Bone marrow (tissue), 2 donors: Measurements from ENCODE around the gene ZFP57.
"Not testable (repeated sequence)": the region's sequence is repeated elsewhere in the genome, so short reads cannot be mapped to it uniquely, and the experiment has no call there.

Source experiments
- DNase-seq, 2 donors: peaks; one replicate each; lab custom pipeline; 2025; lab: John Stamatoyannopoulos, UW

ZFP57 gene

DNA sequence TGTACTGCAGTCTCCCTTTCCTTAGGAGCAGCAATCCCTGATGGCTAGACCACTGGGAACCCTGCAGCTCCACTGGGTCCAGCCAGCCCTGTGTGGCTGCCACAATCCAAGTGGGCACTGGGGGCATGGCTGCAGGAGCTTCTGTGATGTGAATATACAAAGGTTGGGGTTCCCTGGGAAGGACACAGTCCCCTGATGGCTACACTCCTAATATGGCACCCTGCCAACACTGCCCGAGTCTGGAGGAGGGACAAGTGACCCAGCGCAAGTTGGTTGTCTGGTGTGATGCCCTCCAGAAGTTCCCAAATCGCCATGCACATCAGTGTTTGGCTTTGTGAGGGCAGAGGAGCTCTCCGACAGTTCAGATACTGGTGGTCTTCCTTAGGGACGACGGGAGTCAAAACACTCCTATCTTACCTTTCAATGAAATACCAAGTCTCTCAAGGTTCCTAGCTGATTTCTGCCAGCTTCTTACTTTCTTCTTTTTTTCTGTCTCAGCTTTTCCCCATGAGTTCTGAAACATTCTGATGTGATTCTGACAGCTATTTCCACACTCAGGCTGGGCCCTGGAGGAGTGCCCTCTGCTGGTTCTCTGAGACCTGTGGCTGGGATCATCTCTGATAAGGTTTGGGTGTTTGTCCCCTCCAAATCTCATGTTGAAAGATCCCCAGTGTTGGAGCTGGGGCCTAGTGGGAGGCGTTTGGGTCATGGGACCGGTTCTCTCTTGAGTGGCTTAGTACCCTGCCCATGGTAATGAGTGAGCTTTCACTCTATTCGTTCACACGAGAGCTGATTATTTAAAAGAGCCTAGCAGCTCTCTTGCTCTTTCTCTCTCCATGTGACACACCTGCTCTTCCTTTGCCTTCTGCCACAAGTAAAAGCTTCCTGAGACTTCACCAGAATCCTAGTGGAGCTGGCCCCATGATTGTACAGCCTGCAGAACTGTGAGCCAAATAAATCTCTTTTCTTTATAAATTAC, 15.5 kb upstream of the ZFP57 start:
- DNase-seq, result no peak

- DNase-seq, result no peak
Observed at GRCh38 chr6:29694637-29695036, 13.7 kb upstream of the ZFP57 start.

GRCh38 chr6:29685718-29686326, 4.9 kb upstream of the ZFP57 start:
- DNase-seq, result no peak

DNA sequence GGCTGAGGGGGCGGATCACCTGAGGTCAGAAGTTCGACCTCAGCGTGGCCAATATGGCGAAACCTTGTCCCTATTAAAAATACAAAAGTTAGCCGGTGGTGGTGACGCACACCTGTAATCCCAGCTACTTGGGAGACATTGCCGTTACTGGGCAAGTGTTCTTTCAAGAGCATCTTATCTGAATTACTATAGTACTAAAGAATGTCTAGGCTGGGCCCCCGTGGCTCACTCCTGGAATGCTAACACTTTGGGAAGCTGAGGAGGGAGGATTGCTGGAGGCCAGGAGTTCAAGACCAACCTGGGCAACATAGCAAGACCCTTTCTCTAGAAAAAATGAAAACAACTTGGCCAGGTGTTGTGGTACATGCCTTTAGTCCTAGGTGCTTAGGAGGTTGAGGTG, 859 bp upstream of the ZFP57 start:
- no peak for DNase-seq

- no peak for DNase-seq
Observed at GRCh38 chr6:29680416-29680815, 536 bp downstream of the ZFP57 start.

- DNase-seq, result no peak
Observed at GRCh38 chr6:29679962-29680361, 990 bp downstream of the ZFP57 start.

DNA sequence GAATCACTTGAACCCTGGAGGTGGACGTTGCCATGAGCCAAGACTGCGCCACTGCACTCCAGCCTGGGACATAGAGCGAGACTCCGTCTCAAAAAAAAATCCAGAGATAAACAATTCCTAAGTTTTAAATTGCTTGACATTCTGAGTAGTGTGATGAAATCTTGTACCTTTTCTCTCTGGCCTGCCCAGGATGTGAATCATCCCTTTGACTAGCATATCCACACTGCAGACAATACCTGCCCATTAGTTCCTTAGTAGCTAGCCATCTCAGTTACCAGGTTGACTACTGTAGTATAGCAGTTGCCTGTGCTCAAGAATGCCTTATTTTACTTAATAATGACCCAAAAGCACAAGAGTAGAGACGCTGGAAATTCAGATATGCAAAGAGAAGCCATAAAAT, 2.8 kb downstream of the ZFP57 start:
- DNase-seq, result no peak

DNA sequence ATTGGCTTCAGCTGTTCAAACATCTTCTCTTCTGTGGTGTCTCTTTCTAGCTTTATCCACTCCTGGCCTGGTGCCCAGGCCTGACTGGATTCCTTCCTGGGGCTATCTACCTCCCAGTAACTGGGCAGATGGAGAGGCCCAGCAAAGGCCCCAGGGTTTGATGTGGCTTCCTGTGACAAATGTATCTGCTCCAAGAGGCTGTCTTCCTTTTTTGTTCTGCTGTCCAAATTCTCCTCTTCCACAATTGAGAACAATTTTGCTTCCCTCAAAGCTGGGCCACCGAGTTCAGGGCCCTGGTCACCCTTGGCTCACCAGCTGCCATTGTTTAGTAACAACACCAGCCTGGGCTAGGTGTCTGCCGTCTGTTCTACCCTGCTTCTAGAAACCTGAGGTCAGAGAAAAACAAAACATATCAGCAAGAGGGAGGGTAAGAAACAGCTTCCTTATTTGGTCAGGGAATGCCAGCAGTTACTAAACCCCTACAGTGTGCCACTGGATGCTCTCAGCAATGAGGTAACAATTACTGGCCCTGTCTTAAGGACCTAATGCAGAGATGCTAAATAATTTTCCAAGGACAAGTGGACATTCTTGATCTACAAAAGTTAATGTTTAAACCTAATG, 3.9 kb downstream of the ZFP57 start:
- DNase-seq, result no peak

GRCh38 chr6:29675561-29675960, 5.4 kb downstream of the ZFP57 start:
- no peak for DNase-seq

DNA sequence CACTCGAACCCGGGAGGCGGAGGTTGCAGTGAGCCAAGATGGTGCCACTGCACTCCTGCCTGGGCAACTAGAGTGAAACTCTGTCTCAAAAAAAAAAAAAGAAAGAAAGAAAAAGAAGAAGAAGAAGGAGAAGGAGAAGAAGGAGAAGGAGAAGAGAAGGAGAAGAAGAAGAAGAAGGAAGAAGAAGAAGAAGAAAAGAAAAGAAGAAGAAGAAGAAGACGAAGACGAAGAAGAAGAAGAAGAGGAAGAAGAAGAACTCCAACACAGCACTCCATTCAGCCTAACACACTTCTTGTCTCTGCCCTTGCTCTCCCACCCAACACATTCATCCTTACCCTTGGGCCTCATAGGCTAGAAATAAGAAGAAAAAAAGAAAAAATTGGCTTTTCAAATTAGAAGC, 6.9 kb downstream of the ZFP57 start:
- no peak for DNase-seq

GRCh38 chr6:29673161-29673560, 7.8 kb downstream of the ZFP57 start:
- DNase-seq, result no peak

GRCh38 chr6:29672116-29672515, 8.8 kb downstream of the ZFP57 start:
- not testable (repeated sequence) for DNase-seq

DNA sequence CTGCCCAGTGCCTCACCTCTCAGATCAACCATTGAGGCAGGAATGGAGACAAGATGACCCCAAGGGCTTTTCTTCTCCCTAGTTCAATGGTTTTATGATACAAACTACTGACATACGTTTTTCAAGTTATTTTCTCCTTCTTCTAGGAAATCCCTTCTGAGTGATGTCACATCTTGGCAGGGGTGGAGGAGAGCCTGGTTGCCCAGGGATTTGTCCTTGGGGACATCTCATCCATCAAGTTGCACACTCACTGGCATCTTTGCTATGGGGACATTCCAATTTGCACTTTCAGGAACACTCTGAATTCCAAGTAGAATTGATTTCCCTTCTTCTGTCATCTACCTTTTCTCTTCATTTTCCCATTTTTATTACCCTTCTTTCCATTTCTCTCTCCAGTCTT, 9.9 kb downstream of the ZFP57 start:
- DNase-seq, result no peak

DNA sequence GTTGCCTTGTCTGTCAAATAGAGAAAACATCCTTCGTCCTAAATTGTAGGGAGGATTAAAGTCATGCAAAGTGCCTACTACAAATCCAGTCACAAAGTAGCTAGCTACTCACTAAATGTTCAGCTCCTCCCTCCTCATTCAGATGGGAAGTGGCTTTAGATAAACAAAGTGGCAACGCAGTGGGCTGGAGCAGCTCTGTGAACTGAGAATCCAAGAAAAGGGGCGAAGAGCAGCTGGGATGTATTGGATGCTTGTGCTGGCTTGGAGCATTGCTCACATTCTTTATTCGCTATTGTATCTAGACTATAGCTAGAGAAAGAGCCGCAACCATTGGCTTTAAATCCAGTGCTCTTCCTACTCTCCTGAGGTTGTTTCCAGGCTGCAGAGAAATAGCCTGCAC, 13.8 kb downstream of the ZFP57 start:
- DNase-seq, result no peak

DNA sequence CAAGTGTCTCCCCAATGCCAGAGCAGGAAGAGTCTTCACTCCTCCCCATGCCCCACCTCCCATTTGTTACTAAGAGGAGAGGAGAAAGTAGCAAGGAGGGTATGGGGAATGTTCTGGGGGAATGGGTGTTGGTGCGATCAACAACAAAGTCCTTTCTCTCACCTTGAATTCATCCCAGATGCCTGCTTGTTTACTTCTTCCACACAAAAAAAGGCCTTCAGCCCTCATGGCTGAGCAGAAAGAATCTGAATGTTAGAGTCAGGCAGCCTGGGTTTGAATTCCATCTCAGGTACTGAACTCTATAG, 14.2 kb downstream of the ZFP57 start:
- DNase-seq, result no peak

DNA sequence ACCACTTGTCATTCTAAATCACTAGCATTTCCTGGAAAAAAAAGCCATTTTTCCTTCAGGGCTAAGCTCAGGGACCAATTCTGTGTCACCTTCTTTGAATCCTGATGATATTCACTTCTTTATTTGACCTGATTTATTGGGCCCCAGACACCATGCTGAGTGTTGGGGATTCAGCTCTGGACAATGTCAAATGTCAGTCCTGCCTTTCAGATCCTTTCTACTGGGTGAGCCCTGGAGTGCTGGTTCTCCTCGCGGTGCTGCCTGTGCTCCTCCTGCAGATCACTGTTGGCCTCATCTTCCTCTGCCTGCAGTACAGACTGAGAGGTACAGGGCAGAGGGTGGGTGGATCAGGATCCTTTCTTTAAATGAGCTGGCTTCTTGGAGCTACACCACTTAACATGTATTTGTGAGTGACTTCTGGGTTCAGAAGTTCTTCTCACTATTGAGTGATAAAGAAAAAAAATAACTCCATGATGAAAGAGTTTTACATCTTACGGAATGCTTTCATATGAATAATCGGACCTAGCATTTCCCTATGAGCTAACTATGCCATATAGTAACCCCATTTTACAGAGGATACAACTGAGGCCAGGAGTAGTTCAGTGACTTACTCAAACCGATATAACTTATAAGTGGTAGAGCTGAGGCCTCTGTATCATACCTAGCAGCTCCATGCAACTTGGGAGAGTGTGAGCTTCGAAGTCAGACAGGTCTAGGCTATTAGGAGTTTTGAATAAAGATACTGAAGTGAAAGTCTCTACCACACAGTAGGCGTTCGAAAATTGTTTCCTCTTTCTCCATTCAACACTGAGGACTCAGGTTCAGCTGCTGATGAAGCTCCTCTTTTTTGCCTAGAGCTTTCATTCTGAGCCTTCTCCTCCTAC, 14.8 kb downstream of the ZFP57 start:
- no peak for DNase-seq

GRCh38 chr6:29663300-29664042, 17.5 kb downstream of the ZFP57 start:
- no peak for DNase-seq

DNA sequence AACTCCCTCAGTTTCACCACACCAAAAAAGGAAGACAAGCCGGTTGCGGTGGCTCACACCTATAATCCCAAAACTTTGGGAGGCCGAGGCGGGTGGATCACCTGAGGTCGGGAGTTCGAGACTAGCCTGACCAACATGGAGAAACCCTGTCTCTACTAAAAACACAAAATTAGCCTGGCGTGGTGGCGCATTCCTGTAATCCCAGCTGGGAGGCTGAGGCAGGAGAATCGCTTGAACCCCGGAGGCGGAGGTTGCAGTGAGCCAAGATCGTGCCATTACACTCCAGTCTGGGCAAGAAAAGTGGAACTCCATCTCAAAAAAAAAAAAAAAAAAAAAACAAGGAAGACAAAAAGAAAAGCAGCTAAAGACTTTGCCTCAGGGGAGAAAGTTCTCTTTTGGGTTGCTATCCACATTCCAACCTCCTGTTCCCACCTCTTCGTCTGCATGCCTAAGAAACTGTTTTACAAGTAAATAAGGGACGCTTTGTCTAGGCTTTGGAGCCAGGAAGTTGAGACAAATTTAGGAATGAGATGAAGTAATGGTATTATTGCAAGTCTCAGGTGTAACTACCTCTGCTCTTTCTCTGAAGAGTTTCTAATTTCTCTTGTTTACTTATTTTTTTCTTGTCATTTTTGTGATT, 19.3 kb downstream of the ZFP57 start:
- not testable (repeated sequence) for DNase-seq

DNA sequence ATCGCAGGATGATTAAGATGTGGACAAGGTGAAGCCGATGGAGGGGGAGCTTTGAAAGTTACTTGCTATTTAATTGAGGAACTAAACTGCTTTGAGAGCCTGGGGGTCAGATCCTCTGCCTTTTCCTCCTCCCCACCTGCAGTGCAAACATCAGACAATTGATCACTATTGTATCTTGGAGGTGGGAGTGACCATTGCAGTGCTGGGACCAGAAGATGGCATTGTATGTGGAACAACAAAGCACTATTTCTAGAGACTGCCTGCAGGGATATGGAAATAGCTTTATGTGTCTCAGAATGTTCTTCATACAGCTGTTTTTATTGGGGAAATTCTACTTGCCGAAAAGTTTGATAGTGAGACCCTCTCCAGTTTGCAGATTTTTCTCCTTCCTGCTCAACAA, 19.9 kb downstream of the ZFP57 start:
- DNase-seq, result no peak

GRCh38 chr6:29656798-29657197, 24.2 kb downstream of the ZFP57 start, which contains the start of gene MOG:
Gene MOG (plus strand): TSS chr6:29657092. CDS start chr6:29657210, 118 bp downstream.
- no peak for DNase-seq

DNA sequence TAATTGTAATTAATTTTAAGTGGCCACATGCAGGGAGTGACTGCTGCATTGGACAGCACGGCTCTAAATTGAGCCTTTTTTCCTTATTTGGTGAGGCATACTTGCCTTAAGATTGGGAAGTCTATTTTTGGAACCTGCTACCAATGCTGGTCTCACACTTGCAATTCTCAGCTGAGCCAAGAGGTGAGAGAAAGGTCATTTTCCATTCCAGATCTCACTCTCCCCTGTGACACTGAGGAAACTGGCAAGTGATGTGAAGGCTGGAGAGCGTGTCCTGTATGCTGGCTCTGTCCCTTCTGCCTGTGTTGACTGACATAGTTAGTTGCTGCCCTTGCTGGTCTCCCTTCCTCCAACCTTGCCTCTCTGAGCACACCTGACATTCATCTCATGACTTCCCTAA, 24.8 kb downstream of the ZFP57 start:
- no peak for DNase-seq
